Renal pelvis (tissue), 4 donors: Measurements from ENCODE around the gene SOAT1. TPM values are rescaled to one million over a fixed set of nuclear protein-coding genes. Genes with fewer than 3 reads are reported as not detected.
"Not testable (repeated sequence)": the region's sequence is repeated elsewhere in the genome, so short reads cannot be mapped to it uniquely, and the experiment has no call there.

ENCODE experiments used
- DNase-seq: peaks from one replicate; pipeline ENCODE4 v3.0.0-alpha.2; 2013
- polyA plus RNA-seq, 3 donors: library from polyadenylated mRNA; unstranded; fragments of 120-200 nt; gene quantifications; one replicate each; pipeline ENCODE4 v1.2.1, GENCODE V29; 2013; ENCODE audit not compliant: insufficient read length in 3 of 3

SOAT1 gene
- polyA plus RNA-seq, 3 donors, result 27.9 to 33.4 (median 29.5) TPM

DNA sequence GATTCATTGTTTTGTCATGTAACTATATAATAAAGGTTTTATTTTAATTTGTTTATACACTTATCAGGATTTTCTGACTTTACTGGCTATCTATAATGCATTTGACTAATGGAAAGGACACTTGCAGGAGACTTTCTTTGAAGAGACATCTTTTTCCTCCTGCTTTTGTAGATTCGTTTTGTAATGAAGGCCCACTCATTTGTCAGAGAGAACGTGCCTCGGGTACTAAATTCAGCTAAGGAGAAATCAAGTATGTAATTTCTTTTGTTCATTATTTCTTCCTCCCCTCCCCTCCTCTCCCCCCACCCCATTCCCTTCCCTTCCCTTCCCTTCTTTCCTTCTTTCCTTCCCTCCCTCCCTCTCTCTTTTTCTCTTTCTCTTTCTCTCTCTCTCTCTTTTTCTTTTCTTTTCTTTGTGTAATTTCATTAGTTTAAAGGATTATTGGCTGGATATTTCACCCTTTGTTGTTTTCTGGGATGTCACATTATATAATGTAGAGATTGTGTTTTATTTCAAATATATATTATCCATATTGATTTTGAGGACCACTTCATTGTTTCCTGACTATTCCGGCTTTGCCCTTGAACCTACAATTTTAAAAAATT is 48.4 kb downstream of the SOAT1 start:
- DNase-seq, result no peak

- DNase-seq, result no peak
Observed at GRCh38 chr1:179342740-179343404, 49.3 kb downstream of the SOAT1 start.

DNA sequence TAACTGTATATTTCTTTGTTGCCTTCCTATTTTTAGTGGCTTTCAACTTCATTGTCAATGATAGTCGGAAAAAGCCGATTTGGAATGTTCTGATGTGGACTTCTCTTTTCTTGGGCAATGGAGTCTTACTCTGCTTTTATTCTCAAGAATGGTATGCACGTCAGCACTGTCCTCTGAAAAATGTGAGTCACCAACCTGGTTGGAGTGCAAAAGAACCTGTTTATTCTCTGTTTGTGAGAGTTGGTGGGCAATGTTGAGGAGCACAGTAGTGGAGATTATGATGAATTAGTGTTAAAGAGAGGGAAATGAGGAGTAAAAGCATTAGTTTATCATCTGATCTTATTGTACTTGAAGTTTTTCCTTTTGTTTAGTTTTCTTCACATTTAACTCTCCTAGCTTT is 57.7 kb downstream of the SOAT1 start:
- no peak for DNase-seq

- no peak for DNase-seq
Observed at GRCh38 chr1:179352236-179352635, 58.6 kb downstream of the SOAT1 start.

DNA sequence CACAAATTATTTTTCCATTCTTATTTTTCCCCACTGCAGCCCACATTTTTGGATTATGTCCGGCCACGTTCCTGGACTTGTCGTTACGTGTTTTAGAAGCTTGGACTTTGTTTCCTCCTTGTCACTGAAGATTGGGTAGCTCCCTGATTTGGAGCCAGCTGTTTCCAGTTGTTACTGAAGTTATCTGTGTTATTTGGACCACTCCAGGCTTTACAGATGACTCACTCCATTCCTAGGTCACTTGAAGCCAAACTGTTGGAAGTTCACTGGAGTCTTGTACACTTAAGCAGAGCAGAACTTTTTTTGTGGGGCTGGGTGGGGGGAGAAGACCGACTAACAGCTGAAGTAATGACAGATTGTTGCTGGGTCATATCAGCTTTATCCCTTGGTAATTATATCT is 59.9 kb downstream of the SOAT1 start:
- no peak for DNase-seq

DNA sequence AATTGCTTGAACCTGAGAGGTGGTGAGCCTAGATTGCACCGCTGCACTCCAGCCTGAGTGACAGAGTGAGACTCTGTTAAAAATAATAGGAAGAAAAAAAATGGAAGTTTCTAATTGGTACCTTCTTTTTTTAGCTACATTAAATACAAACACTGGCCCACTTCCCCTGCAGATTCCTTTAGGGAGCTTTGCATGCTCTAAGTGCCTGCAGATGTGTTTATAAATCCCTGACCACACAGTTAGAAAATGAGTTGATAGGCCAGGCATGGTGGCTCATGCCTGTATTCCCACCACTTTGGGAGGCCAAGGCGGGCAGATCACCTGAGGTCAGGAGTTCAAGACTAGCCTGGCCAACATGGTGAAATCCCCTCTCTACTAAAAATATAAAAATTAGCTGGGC is 68.0 kb downstream of the SOAT1 start:
- not testable (repeated sequence) for DNase-seq

DNA sequence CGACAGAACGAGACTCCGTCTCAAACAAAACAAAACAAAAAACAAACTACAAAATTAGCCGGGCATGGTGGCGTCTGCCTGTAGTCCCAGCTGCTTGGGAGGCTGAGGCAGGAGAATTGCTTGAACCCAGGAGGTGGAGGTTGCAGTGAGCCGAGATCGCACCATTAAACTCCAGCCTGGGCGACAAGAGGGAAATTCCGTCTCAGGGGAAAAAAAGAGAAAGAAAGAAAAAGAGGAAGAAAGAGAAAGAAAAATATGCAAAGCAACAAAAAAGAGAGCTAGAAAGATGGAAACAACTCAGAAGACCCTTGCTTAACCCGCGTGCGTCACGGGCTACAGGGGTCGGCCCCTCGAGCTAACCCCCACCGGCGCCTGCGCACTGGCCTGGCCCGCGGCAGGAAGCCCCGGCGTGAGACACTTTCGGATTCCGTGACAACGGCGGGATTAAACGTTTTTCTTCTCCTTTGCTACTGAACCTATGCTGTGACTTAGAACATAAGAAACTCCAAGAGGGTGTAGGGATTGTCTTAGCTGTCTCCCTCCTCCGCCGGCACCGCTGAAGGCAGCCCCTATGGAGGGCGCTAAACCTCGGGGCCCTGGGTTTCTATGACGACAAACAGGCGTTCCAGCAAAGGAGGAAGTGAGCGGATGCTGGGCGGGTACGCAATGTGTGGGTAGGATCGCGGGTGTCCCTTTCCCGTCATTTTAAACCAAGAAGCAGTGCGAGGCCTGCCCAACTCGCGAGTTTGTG is 71.9 kb downstream of the SOAT1 start, which contains the start of gene AXDND1:
Gene AXDND1, plus strand, starts transcription at position 630 of the 751 bp plus-strand sequence. CDS start 539 bp downstream, outside the sequence.
- DNase-seq, result peak; percentile 91

DNA sequence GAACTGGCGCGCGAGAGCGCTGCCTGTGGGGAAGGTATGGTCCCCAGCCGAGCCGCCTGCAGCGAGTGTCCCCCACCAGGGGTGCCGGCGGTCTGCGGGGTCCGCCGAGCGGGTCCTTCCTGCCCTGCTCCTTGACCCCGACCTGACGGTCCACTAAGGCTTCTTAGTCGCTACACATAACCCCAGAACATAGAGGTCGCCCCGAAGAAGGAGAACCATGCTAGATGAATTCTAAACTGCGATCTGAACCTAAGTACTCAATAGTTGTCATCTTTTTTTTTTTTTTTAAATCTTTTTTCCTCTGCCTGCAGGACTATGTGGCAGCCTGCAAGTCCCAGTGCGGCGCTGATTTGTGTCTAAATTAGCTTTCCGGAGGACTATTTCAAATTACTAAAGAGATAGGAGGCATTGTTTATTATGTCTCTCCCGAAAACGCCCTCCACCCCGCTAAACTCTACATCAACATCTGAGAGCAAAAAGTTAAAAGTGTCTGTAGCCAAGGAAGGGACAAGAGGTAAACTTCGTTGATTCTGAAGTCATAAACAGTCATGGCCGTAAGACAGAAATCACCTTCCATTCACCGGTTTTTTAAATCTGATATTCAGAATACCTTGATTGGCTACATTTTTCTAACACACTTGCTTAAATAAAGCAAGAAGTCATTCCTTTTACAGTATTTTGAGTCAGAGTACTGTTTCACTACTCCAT is 72.7 kb downstream of the SOAT1 start:
- DNase-seq, result no peak

DNA sequence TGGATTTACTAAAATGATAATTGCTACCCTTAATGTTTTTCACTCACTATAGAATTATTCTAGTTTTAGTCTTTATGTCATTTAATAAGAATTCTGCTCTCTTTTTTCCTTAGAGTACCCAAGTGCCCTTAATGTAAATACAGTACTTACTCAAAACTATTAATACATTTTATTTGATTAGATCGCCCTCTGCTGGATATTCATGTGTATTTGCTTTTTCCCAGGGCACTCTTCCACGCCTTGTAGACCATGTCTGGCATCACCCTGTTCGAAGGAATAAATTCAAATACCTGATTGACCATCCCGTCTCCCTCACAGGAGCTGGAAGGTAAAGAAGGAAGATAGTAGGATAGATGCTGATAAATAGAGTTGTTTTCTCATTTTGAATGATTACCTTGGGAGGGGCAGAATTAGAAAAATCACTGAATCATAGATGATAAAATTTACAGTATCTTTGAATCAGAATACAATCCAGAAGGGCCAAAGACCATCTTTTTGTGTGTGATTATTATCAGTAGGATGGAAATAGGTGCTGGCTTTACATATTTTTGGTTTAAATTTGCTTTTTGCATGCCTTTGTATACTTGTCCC is 76.2 kb downstream of the SOAT1 start:
- DNase-seq, result peak; percentile 67

DNA sequence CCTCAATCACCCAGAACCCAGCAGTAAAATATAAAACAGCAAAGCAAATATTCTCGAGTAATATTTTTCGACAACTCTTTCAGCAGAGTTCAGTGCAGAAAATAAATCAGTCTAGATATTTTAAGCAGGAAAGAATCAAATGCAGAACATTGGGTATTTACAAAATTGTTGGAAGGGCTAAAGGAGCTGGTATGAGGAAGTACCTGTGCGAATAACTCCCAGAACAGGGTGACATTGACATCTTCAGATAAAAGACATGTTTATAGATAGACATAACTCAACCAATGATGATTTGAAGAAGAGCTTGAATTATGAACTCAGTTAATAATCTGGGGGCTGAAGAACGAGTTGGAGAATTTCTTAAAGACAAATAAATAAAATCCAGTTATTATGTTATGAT is 78.6 kb downstream of the SOAT1 start:
- no peak for DNase-seq

GRCh38 chr1:179376223-179376622 is 82.6 kb downstream of the SOAT1 start:
- no peak for DNase-seq

GRCh38 chr1:179380299-179380698 is 86.7 kb downstream of the SOAT1 start:
- no peak for DNase-seq

GRCh38 chr1:179384027-179384426 is 90.4 kb downstream of the SOAT1 start:
- DNase-seq, result no peak

- DNase-seq, result no peak
Observed at GRCh38 chr1:179385510-179385909, 91.9 kb downstream of the SOAT1 start.

DNA sequence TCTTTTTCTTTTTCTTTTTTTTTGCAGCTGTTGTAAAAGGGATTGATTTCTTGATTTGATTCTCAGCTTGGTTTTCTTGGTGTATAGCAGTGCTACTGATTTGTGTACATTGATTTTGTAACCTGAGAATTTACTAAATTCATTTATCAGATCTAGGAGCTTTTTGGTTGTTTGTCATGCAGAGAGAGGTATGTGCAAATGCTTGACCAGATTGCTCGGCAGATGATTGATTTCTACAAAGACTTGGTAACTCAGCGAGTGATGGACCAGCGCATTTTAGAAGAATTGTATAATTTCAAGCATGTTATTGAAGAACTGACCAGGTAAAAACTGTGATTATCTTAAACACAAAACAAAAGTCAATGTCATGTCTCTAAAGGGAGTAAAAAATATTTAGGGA is 100.1 kb downstream of the SOAT1 start:
- DNase-seq, result no peak

- DNase-seq, result not testable (repeated sequence)
Observed at GRCh38 chr1:179399399-179399798, 105.8 kb downstream of the SOAT1 start.

Other genes with a start within 250 kb of the SOAT1 start
- gene TOR3A, start 211.7 kb upstream of the SOAT1 start, polyA plus RNA-seq, result 10 to 100 TPM; 21.9 to 26.3 (median 24.2) TPM
- gene ABL2, start 64.1 kb upstream of the SOAT1 start, polyA plus RNA-seq, result 10 to 100 TPM in 2 of 3 donors, 1 to 10 TPM in 1; 8.3 to 13.0 (median 12.6) TPM
- 10 to 100 TPM; 10.8 to 37.7 (median 27.6) TPM for gene AXDND1, start 72.2 kb downstream of the SOAT1 start, polyA plus RNA-seq